ENCODE results near the gene IQGAP2.

DNA sequence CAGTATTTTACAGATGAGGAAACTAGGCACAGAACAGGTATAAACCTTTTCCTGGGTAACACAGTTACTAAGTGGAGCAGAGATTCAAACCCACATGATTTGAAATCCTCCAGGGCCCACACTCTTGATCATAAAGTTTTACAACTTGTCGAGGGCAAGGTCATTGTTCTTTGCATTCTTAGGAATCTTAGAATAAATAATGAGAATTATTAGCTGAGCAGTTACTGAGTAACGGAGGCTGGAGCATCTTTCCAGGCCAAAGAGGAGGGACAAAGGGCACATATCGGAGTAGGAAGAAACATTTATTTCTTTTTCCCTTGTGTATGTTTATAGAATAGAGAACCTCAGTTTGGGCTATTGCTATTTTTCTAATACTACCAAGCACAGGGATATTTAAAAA is 285.8 kb downstream of the IQGAP2 start:
- TF ChIP-seq CEBPB (IDR thresholded peaks at IDR 0.05) (no peak), RAD21 (IDR thresholded peaks at IDR 0.05; ENCODE audit: low read depth) (no peak), EGR1 (IDR thresholded peaks at IDR 0.05) (no peak), CREB1 (IDR thresholded peaks at IDR 0.05; ENCODE audit: low read depth) (no peak), EP300 (IDR thresholded peaks at IDR 0.05; ENCODE audit: borderline replicate concordance) (no peak), TCF12 (IDR thresholded peaks at IDR 0.05; ENCODE audit: low read depth) (no peak), FOXM1 (IDR thresholded peaks at IDR 0.05; ENCODE audit: borderline replicate concordance, low read depth) (no peak), TEAD4 (IDR thresholded peaks at IDR 0.05) (no peak), YY1 (IDR thresholded peaks at IDR 0.05; ENCODE audit: low read depth) (no peak)
- TF ChIP-seq, protein P1, sequence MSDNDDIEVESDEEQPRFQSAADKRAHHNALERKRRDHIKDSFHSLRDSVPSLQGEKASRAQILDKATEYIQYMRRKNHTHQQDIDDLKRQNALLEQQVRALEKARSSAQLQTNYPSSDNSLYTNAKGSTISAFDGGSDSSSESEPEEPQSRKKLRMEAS (IDR thresholded peaks at IDR 0.05), result no peak
- TF ChIP-seq, protein P2, sequence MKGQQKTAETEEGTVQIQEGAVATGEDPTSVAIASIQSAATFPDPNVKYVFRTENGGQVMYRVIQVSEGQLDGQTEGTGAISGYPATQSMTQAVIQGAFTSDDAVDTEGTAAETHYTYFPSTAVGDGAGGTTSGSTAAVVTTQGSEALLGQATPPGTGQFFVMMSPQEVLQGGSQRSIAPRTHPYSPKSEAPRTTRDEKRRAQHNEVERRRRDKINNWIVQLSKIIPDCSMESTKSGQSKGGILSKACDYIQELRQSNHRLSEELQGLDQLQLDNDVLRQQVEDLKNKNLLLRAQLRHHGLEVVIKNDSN (IDR thresholded peaks at IDR 0.05), result no peak
- TF ChIP-seq, protein P3, sequence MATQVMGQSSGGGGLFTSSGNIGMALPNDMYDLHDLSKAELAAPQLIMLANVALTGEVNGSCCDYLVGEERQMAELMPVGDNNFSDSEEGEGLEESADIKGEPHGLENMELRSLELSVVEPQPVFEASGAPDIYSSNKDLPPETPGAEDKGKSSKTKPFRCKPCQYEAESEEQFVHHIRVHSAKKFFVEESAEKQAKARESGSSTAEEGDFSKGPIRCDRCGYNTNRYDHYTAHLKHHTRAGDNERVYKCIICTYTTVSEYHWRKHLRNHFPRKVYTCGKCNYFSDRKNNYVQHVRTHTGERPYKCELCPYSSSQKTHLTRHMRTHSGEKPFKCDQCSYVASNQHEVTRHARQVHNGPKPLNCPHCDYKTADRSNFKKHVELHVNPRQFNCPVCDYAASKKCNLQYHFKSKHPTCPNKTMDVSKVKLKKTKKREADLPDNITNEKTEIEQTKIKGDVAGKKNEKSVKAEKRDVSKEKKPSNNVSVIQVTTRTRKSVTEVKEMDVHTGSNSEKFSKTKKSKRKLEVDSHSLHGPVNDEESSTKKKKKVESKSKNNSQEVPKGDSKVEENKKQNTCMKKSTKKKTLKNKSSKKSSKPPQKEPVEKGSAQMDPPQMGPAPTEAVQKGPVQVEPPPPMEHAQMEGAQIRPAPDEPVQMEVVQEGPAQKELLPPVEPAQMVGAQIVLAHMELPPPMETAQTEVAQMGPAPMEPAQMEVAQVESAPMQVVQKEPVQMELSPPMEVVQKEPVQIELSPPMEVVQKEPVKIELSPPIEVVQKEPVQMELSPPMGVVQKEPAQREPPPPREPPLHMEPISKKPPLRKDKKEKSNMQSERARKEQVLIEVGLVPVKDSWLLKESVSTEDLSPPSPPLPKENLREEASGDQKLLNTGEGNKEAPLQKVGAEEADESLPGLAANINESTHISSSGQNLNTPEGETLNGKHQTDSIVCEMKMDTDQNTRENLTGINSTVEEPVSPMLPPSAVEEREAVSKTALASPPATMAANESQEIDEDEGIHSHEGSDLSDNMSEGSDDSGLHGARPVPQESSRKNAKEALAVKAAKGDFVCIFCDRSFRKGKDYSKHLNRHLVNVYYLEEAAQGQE (IDR thresholded peaks at IDR 0.05; ENCODE audit: low read depth), result no peak
